ENCODE data around the gene SPA17. TPM values are rescaled to one million over a fixed set of nuclear protein-coding genes. Genes with fewer than 3 reads are reported as not detected.

Gene SPA17
- total and polyA plus RNA-seq, 9 of the 15 experiments (the other 6 are each of a cell fraction or from before 2014, with no cell fraction given): 6.0 to 19.5 (median 12.6) TPM

- TF ChIP-seq MBD1 (CRISPR knock-in tag; IDR thresholded peaks at IDR 0.05): no peak
- TF ChIP-seq ELF2 (CRISPR knock-in tag; IDR thresholded peaks at IDR 0.05): no peak
- no peak for TF ChIP-seq SRSF1 (IDR thresholded peaks at IDR 0.05; ENCODE audit: low read depth, low read length)
- TF ChIP-seq NR2C2 (CRISPR knock-in tag; IDR thresholded peaks at IDR 0.05): no peak
- peak; percentile 36; the same call in 1 of the 2 replicates for TF ChIP-seq NR2C2 (tag; IDR thresholded peaks at IDR 0.05)
- TF ChIP-seq MIER1 (IDR thresholded peaks at IDR 0.05; ENCODE audit: low read depth): no peak
- no peak for TF ChIP-seq ETS2 (tag; IDR thresholded peaks at IDR 0.05; ENCODE audit: borderline replicate concordance, poor library complexity, severe bottlenecking)
- 0 out of 2 replicates have a peak, but pooled peaks have one; percentile 31 for TF ChIP-seq ARID2 (IDR thresholded peaks at IDR 0.05)
- no peak for TF ChIP-seq ZNF707 (CRISPR knock-in tag; conservative IDR thresholded peaks at IDR 0.05)
- no peak for TF ChIP-seq NR3C1 (CRISPR knock-in tag; IDR thresholded peaks at IDR 0.05)
- peak; percentile 81 for TF ChIP-seq REST (IDR thresholded peaks at IDR 0.05; ENCODE audit: borderline replicate concordance)
- no peak for TF ChIP-seq REST (CRISPR knock-in tag; IDR thresholded peaks at IDR 0.05; ENCODE audit: low read depth)
- no peak for TF ChIP-seq EP400 (IDR thresholded peaks at IDR 0.05)
- no peak for TF ChIP-seq MEF2A (IDR thresholded peaks at IDR 0.05; ENCODE audit: control insufficient read depth, low read depth, low read length)
- TF ChIP-seq RAD21 (CRISPR knock-in tag; conservative IDR thresholded peaks at IDR 0.05 in 1 of 2, IDR thresholded peaks at IDR 0.05 in 1 of 2): peak; percentile 80 to 90
- TF ChIP-seq KDM1A (IDR thresholded peaks at IDR 0.05): peak in 1 of 2 experiments; percentile 41; a peak in 1 of 4 replicates
- TF ChIP-seq SAP30 (IDR thresholded peaks at IDR 0.05; ENCODE audit: borderline replicate concordance, insufficient read depth, low read depth, low read length, poor library complexity, severe bottlenecking): no peak
- no peak for TF ChIP-seq USF2 (CRISPR knock-in tag; IDR thresholded peaks at IDR 0.05)
- peak; percentile 93 for TF ChIP-seq ESRRA (IDR thresholded peaks at IDR 0.05; ENCODE audit: borderline replicate concordance, low read depth)
Measured at GRCh38 chr11:124669193-124669592, 4.5 kb upstream of the SPA17 start (continued).

All from K562 (cell line).